HG03135 (cell line): ENCODE results near the gene MALRD1.

Experiments used
- ATAC-seq: cut with Tn5 transposase; IDR thresholded peaks from one replicate; pipeline ENCODE4 v1.9.1; 2021; ENCODE audit warnings: mild to moderate bottlenecking, moderate library complexity; ENCODE audit not compliant: unreplicated experiment

The MALRD1 gene

GRCh38 chr10:19332304-19332703, 283.7 kb downstream of the MALRD1 start:
- ATAC-seq = no peak

- ATAC-seq = no peak
Observed at GRCh38 chr10:19333631-19334030, 285.0 kb downstream of the MALRD1 start.

- ATAC-seq = no peak
Observed at GRCh38 chr10:19347621-19348020, 299.0 kb downstream of the MALRD1 start.

GRCh38 chr10:19367176-19367575, 318.6 kb downstream of the MALRD1 start:
- no peak for ATAC-seq

GRCh38 chr10:19373988-19374387, 325.4 kb downstream of the MALRD1 start:
- no peak for ATAC-seq

GRCh38 chr10:19385846-19386450, 337.3 kb downstream of the MALRD1 start:
- ATAC-seq = no peak

GRCh38 chr10:19408924-19409323, 360.3 kb downstream of the MALRD1 start:
- ATAC-seq = no peak

GRCh38 chr10:19411119-19411518, 362.5 kb downstream of the MALRD1 start:
- ATAC-seq = no peak

GRCh38 chr10:19412531-19412930, 363.9 kb downstream of the MALRD1 start:
- no peak for ATAC-seq

GRCh38 chr10:19416164-19416563, 367.6 kb downstream of the MALRD1 start:
- no peak for ATAC-seq

- ATAC-seq = no peak
Observed at GRCh38 chr10:19417740-19418139, 369.1 kb downstream of the MALRD1 start.

- no peak for ATAC-seq
Observed at GRCh38 chr10:19421674-19422073, 373.1 kb downstream of the MALRD1 start.

- ATAC-seq = no peak
Observed at GRCh38 chr10:19426034-19426433, 377.4 kb downstream of the MALRD1 start.

GRCh38 chr10:19431622-19432351, 383.2 kb downstream of the MALRD1 start:
- ATAC-seq = no peak

GRCh38 chr10:19449860-19450259, 401.3 kb downstream of the MALRD1 start:
- no peak for ATAC-seq

GRCh38 chr10:19451356-19451755, 402.8 kb downstream of the MALRD1 start:
- ATAC-seq = no peak

GRCh38 chr10:19451937-19452336, 403.3 kb downstream of the MALRD1 start:
- no peak for ATAC-seq

- ATAC-seq = no peak
Observed at GRCh38 chr10:19453967-19454366, 405.4 kb downstream of the MALRD1 start.

- no peak for ATAC-seq
Observed at GRCh38 chr10:19461588-19461987, 413.0 kb downstream of the MALRD1 start.

GRCh38 chr10:19466709-19467108, 418.1 kb downstream of the MALRD1 start:
- no peak for ATAC-seq

GRCh38 chr10:19468413-19468812, 419.8 kb downstream of the MALRD1 start:
- no peak for ATAC-seq

- ATAC-seq = no peak
Observed at GRCh38 chr10:19469521-19469920, 420.9 kb downstream of the MALRD1 start.

GRCh38 chr10:19479854-19480253, 431.3 kb downstream of the MALRD1 start:
- no peak for ATAC-seq
